AG09309 (cell line): Measurements from ENCODE around the gene RBMS1.

ENCODE experiments used
- DNase-seq: peaks from one replicate; pipeline ENCODE4 v3.0.0-alpha.2; 2010; ENCODE audit warnings: low read depth
- H3K4me3 ChIP-seq: 2 replicates; pipeline ENCODE4 v1.5.1; 2011; ENCODE audit warnings: mild to moderate bottlenecking, low read depth, low read length, moderate library complexity; ENCODE audit not compliant: control insufficient read depth
- TF ChIP-seq, protein P1 (sequence below): IDR thresholded peaks from 2 replicates; pipeline ENCODE4 v1.5.1; 2011; ENCODE audit warnings: mild to moderate bottlenecking, low read depth, low read length, inconsistent platforms; ENCODE audit not compliant: insufficient read depth, control insufficient read depth; ENCODE audit errors: missing control alignments

RBMS1 gene

DNA sequence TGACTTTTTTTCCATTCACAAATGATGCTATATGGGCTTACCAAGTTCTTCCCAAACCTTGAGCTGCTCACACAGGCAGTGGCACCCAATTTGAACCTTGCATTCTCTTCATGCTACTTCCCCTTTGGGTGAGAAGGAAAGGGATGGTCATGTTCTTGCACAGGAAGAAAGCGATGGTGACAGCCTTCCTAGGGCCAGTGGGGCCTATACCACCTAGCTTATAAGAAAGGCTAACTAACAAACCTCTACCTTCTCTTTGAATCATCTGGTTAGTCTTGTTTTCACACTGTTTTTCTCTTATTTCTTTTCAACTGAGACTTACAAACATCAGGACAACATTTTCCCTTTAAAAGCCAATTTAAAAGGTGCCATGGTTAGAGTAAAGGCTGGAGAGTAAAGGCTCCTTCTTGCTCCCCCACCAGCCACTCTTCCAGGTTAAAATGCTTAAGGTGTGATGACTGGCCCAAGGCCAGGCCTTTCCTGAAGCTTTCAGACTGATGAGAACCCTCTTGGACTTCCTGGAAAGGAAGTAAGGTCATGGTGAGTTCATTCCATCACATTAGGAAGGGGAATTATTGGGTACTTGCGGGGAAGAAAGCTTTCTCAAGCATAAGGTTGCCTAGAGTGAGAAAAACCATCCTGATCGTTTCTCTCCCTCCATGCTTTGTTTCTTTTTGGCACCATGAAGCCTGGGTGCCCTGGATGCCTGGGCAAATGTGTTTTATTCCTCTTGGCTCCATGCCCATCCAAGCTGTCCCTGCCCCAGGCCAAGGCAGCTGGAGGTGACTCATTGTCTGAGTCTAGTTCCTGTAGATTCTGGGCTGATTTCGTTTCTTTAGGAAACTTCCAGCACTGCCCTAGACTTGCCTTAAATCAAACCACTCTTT, 252.1 kb downstream of the RBMS1 start:
- no peak for DNase-seq
- TF ChIP-seq, protein P1, sequence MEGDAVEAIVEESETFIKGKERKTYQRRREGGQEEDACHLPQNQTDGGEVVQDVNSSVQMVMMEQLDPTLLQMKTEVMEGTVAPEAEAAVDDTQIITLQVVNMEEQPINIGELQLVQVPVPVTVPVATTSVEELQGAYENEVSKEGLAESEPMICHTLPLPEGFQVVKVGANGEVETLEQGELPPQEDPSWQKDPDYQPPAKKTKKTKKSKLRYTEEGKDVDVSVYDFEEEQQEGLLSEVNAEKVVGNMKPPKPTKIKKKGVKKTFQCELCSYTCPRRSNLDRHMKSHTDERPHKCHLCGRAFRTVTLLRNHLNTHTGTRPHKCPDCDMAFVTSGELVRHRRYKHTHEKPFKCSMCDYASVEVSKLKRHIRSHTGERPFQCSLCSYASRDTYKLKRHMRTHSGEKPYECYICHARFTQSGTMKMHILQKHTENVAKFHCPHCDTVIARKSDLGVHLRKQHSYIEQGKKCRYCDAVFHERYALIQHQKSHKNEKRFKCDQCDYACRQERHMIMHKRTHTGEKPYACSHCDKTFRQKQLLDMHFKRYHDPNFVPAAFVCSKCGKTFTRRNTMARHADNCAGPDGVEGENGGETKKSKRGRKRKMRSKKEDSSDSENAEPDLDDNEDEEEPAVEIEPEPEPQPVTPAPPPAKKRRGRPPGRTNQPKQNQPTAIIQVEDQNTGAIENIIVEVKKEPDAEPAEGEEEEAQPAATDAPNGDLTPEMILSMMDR = no peak
- no peak overlapping the region for H3K4me3 ChIP-seq

DNA sequence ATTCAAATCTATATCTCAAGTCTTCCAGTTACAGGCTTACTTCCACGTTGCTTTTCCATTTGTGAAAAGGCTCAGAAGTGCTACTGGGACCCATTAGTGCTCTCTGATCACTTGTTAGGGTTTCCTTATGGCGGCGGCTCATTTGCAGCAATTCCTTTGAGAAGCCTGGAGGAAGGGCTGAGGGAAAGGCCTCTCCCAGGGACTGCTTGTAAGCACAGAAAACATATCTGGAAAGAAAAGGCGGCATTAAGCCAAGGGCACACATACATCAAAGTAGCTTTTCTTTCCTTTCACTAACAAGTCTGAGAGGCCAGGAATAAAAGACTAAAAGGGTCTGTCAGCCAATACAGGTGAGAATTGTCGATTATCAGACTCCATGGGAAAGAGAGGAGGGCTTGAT, 254.2 kb downstream of the RBMS1 start:
- TF ChIP-seq, protein P1 = no peak
- H3K4me3 ChIP-seq = no peak overlapping the region
- DNase-seq = no peak

DNA sequence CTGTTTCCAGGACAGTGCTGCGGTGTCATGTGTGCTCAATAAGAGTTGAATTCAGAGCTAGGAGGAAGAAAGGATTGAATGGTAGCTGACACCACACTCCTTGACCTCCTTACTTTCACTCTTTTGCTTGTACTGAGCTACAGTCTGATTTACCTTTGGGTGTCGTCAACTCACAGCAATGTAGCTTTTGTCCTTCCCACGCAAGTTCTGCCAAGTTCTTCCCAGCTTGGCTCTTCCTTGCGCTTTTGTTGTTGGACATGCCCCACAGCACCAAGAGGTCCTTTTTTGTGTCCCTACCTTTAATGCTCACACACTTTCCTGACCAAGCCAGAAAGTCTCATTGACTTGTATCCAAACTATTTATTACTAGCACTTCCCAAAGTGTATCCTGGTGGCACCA, 255.2 kb downstream of the RBMS1 start:
- H3K4me3 ChIP-seq = no peak overlapping the region
- DNase-seq = no peak
- TF ChIP-seq, protein P1 = no peak

DNA sequence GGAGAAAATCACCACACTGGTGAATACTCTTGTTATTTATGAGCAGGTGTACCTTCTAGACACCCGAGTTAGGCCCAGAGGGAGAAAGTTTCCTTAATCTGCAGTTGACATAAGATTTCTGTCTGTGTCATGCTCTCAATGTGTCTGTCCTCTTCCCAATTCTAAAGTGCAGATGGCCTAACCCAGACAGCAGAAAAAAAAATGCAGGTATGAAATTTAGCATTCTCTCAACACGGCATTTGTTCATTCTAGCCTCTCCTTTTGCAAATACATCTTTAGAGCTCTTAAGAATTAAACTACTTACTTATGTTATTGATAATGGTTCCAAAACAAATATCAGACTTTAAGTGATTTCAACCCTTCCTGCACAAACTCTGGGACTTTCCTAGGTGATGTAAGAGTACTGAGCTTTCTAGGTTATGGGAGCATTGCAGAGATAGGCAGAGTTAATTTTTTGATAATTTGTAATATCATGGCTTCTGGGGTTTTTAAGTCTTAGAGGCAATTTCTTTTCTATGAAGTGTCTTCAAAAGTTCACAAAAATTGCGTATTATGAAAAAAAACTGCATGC, 260.6 kb downstream of the RBMS1 start:
- TF ChIP-seq, protein P1 = no peak
- no peak for DNase-seq
- H3K4me3 ChIP-seq = no peak overlapping the region

DNA sequence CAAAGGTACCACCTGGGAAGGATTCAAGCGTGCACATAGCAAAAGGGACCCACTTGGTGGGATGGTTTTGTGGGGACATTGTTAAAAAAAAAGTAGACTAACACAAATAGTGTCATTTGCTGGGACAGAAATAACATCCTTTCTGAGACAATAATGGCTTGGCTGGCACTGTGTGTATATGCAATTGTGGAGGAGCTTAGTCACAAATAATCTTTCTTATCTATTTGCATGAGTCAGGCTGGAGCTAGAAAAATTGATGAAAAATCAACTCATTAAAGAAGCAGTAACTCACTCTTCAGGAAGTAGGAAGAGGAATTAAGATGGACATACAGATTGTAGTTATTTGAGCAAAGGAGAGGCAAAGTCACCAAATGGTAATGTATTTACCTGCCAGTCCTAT, 264.0 kb downstream of the RBMS1 start:
- TF ChIP-seq, protein P1 = no peak
- H3K4me3 ChIP-seq = no peak overlapping the region
- DNase-seq = no peak

DNA sequence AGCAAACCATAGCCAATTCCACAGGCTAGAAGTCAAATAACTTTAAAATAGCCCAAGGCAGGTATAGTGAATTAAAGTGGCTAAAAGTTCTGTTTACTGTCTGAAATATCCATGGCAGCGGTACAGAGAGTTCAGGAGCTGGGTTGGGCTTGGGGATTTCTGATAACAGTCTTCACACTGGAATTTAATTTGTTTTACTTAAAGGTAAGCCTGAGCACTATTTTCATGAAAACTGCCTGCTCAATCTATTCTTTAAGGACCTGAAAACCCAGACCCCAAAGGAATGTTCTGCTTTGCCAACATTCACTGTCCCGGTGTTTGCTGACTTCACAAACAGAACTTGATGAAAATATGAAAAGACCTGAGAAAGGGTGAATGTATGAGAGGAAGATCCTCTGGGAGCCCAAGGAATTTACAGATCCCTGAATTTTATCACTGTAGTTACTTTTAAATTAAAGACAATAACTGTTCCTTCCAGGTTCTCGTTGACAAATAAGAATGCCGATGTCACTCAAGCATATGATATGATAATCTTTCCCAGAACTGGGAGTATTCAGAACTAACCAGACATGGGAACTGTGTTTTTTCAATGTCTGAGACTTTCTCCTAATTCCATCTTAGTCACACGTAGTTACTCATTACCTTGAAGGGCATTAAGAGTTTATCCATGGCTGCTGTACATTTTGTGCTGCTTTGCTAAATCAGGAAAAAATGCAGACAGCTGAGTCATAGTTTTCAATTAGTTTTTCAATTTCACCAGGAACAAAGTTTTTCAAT, 265.3 kb downstream of the RBMS1 start:
- no peak overlapping the region for H3K4me3 ChIP-seq
- TF ChIP-seq, protein P1 = no peak
- DNase-seq = no peak
